Dedifferentiated amniotic fluid mesenchymal stem cell (primary cell): ENCODE results near the gene CALHM3.
"Not testable (repeated sequence)": the region's sequence is repeated elsewhere in the genome, so short reads cannot be mapped to it uniquely, and the experiment has no call there.

Source experiments
- DNase-seq: peaks from one replicate; pipeline ENCODE4 v3.0.0-alpha.2; 2016; ENCODE audit errors: extremely low spot score

The CALHM3 gene, protein sequence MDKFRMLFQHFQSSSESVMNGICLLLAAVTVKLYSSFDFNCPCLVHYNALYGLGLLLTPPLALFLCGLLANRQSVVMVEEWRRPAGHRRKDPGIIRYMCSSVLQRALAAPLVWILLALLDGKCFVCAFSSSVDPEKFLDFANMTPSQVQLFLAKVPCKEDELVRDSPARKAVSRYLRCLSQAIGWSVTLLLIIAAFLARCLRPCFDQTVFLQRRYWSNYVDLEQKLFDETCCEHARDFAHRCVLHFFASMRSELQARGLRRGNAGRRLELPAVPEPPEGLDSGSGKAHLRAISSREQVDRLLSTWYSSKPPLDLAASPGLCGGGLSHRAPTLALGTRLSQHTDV

DNA sequence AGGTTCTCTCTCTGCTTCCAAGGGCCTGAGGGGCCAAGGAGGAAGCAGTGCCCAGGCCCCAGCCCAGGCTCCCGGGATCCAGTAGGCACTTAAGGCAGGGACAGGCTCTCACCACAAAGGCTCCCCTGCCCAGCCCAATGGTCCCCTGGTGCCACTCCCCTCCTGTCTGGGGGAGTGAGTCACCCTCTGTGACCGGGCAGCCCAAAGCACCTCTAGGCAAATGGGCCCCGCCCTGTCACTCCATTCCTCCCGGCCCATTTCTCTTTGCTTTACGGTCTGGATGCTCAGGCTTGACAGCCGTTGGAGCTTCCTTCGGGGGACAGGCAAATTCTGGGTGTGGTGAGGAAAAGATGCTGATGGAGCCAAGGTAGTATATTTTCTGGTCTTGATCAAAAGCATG is at the start of gene CALHM3:
TSS of gene CALHM3 (minus strand) at position 106 of the 400 bp plus-strand sequence. CDS start 208 bp downstream, outside the sequence.
- no peak for DNase-seq

DNA sequence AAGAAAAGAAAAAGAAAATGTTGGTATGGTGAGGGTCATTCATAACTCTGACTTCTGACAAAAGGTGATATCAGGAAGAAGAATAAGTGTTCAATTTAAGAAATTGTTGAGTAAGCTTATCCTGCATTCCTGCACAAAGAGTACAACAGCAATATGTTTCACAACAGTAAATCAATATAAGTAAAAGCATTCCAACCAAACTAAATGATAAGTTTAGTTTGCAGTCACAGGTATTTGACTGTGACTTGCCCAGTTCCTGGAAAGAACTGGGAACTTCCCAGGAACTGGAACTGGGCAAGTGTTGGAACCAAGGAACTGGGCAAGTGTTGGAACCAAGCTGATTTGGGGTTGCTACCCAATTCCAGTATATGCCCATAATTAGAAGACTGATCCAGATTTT is 49.5 kb upstream of the CALHM3 start:
- no peak for DNase-seq

- not testable (repeated sequence) for DNase-seq
Observed at GRCh38 chr10:103527476-103527875, 48.4 kb upstream of the CALHM3 start.

DNA sequence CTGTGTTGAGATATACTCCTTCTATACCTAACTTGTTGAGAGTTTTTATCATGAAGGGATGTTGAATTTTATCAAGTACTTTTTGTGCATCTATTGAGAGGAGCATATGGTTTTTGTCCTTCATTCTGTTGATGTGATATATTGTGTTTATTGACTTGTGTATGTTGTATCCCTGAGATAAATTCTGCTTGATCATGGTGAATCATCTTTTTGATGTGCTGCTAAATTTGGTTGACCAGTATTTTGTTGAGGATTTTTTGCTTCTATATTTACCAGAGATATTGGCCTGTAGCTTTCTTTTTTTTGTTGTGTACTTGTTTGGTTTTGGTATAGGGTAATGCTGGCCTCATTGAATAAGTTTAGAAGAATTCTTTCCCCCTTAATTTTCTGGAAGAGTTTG is 46.9 kb upstream of the CALHM3 start:
- no peak for DNase-seq

GRCh38 chr10:103523683-103524082 is 44.6 kb upstream of the CALHM3 start:
- DNase-seq, result no peak

DNA sequence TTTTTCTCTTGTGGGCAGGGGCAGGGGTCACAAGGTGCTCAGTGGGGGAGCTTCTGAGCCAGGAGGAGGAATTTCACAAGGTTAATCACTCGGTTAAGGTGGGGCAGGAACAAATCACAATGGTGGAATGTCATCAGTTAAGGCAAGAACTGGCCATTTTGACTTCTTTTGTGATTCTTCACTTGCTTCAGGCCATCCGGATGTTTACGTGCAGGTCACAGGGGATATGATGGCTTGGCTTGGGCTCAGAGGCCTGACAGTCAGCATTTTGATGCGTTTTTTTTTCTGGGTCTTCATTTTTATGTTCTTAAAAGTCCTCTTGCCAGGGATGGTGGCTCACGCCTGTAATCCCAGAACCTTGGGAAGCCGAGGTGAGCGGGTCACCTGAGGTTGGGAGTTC is 43.0 kb upstream of the CALHM3 start:
- DNase-seq, result not testable (repeated sequence)

GRCh38 chr10:103519798-103520197 is 40.8 kb upstream of the CALHM3 start:
- no peak for DNase-seq

DNA sequence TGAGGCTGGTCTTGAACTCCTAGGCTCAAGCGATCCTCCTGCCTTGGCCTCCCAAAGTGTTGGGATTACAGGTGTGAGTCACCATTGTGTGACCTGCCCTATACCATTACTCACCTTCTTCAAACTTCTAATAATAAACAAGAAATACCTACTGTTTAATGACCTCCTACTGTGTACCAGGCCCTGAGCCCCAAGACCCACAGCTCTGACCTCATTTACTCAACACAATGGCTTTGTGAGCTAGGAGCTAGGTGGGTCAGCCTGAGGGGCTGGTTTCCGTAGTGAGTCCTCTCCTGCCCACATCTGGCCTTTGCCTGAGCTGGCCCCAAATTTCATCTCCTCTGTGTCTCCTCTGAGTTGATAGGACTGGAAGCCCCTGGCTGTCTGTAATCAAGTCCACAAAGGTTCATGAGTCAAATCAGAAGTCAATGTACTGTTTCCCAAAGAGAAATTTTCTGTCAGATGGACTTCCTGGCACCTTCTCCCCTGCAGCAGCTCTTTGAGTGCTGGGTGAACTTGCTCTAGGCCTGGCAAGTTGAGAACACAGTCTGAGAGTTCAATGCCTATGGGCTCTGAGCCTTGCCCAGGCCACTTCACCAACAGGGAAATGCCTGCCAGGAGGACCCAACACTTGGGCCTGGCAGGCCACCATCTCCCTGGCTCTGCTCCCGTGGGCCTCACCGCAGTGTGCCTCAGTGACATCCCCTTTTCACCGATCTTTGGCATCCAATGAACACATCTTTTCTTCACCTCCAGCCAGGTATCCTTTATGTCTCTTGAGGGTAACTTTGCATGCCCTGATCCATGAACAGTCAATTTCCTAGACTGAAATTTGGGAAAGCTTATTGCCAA is 38.4 kb upstream of the CALHM3 start:
- no peak for DNase-seq

DNA sequence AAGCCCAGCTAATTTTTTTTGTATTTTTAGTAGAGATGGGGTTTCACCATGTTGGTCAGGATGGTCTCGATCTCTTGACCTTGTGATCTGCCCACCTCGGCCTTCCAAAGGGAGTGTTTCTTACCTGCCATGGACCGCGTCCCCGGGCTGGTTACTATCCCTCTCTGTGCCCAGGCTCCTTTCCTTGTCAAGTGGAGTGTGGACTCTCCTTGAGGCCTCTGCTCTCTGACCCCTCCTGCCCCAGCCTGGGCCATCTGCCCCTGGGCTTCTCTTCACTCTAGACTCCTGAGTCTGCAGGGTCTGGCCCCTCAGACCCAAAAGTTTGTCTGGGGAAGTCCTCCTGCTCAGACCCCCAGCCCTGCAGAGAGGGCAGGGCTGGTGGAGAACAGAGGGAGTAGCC is 35.2 kb upstream of the CALHM3 start:
- DNase-seq, result no peak

DNA sequence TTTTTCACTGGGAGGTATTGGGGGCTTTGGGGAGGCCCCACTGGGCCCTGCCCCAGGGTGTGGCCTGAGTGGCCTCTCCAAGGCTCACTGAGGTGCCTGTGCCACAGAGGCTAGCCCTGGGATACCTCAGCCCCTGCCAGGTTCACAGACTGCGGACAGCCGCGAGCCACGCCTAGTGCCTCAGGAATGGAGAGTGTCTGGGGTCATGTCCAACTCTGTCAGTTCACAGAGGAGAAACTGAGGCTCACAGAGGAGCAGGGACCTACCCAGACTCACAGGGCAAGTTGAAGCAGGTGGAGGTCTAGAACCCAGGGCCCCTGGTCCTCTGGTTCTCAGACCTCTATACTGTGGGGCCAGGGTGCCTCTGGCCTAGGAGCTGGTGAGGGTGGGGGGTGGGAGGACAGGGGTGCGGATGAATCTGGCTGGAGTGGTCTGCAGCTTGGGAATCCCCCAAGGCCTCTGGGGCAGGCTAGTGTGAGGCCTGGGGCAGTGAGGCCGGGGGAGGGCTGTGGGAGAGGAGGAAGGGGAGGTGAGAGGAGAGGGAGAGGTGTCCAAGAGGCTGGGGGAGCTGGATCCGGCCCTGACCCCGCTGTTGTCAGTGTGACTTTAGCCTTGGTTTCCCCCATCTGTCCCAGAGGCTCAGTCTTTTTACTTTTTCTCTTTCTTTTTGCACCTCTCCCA is 34.5 kb upstream of the CALHM3 start:
- DNase-seq, result no peak

- DNase-seq, result no peak
Observed at GRCh38 chr10:103512591-103513379, 33.7 kb upstream of the CALHM3 start.

- DNase-seq, result no peak
Observed at GRCh38 chr10:103512166-103512565, 33.1 kb upstream of the CALHM3 start.

GRCh38 chr10:103510791-103511752 is 32.0 kb upstream of the CALHM3 start:
- DNase-seq, result no peak

- DNase-seq, result no peak
Observed at GRCh38 chr10:103510046-103510685, 31.1 kb upstream of the CALHM3 start.

DNA sequence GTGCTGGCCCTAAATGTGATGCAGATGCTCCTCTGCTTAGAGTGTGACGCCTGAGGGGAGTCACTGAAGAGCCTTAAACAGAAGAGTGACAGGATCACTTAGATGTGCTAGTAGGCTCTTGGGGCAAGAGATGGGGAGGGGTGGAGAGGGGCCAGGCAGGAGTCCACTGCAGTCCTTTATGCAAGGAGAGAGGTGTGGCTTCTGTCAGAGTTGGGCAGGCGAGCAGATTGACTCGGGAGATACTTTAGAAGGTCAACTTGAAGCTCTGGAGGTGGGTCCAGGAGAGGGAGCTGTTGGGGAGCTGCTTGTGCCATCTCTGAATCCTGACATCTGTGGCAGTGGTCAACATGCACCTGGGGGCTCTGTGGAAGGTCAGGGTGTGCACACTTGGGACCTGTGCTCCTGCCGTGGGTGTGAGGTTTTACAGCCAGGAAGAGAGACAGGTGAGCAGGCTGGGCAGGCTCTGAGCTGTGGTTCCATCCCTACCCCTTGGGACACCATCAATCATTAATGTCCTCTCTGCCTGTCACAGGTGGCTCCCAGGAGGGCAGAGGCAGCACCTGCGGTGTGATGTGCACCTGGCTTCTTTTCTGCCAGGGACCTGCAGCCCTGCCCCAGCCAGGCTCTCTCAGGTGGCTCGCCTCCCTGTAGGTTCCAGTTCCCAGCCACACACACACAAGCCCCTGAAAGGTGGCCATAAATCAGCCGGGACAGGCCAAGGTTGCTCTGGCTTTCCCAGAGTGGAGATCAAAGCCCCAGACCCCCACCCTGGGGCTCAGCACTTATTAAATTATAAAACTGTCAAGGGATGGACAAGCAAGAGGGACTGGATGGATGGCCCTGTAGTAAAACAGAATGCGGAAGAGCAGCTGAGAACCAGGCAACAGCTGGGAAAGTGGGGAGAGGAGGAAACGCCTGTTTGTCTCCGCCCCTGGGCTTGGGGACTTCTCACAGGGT is 28.5 kb upstream of the CALHM3 start:
- DNase-seq, result no peak

- no peak for DNase-seq
Observed at GRCh38 chr10:103506061-103506460, 27.0 kb upstream of the CALHM3 start.

DNA sequence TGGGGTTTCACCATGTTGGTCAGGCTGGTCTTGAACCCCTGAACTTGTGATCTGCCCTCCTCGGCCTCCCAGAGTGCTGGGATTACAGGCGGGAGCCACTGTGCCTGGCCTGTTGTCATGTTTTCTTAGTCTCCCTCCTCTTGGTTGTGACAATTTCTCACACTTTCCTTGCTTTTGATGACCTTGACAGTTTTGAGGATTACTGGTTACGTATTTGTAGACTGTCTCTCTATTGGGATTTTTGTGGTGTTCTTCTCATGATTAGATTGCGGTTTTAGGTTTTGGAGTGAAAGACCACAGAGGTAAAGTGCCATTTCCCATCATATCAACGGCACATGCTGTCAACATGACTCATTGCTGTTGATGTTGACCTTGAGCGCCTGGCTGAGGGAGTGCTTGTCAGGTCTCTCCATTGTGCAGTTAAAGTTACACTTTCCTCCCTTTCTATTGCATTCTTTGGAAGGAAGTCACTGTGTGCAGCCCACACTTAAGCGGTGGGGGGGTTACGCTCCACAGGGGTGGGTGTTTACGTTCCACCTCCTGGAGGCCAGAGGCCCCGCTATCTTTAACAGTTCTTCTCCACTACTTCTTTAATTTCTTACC is 25.2 kb upstream of the CALHM3 start:
- DNase-seq, result peak; percentile 37

DNA sequence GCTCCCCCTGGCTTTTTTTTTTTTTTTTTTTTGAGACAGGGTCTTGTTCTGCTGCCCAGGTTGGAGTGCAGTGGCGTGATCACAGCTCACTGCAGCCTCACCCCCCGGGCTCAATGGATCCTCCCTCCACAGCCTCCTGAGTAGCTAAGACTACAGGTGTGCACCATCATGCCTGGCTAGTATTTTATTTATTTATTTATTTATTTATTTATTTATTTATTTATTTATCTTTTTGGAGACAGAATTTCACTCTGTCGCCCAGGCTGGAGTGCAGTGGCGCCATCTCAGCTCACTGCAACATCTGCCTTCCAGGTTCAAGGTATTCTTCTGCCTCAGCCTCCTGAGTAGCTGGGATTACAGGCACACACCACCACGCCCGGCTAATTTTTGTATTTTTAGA is 24.7 kb upstream of the CALHM3 start:
- not testable (repeated sequence) for DNase-seq
